GM23338 (cell line): Measurements from ENCODE around the gene ACTA2.

Experiments
- CREB1 ChIP-seq: fragments of 250-450 bp; sonication (Bioruptor Pico); IDR thresholded peaks from 2 replicates; pipeline ENCODE4 v1.5.0; 2020; ENCODE audit warnings: low read depth, mild to moderate bottlenecking, moderate library complexity
- CTCF ChIP-seq, 2 experiments: fragments of 200-600 bp in 1 of 2; sonication (generic) in 1 of 2; conservative IDR thresholded peaks; 2 replicates each; pipeline versions ENCODE4 v1.5.1 to v1.6.1; 2016 to 2017; ENCODE audit warnings: antibody characterized with exemption in 2 of 2, low read depth in 2 of 2, mild to moderate bottlenecking in 2 of 2, moderate library complexity in 1 of 2
- EZH2 ChIP-seq: fragments of 200-600 bp; sonication (generic); IDR thresholded peaks from one replicate; pipeline ENCODE4 v1.8.0; 2017; ENCODE audit warnings: antibody characterized with exemption, mild to moderate bottlenecking, low read depth; ENCODE audit not compliant: unreplicated experiment
- EZH2phosphoT487 ChIP-seq: fragments of 200-600 bp; sonication (generic); IDR thresholded peaks from one replicate; pipeline ENCODE4 v1.8.1; 2018; ENCODE audit warnings: antibody characterized with exemption; ENCODE audit not compliant: unreplicated experiment
- JUNB ChIP-seq: IDR thresholded peaks from one replicate; pipeline ENCODE4 v1.6.1; 2016; ENCODE audit warnings: antibody characterized with exemption; ENCODE audit not compliant: unreplicated experiment
- NANOG ChIP-seq: IDR thresholded peaks from 2 replicates; pipeline ENCODE4 v1.6.1; 2016; ENCODE audit warnings: antibody characterized with exemption, borderline replicate concordance
- POLR2AphosphoS5 ChIP-seq: IDR thresholded peaks from 2 replicates; pipeline ENCODE4 v1.6.1; 2016; ENCODE audit warnings: antibody characterized with exemption, low read depth
- REST ChIP-seq: IDR thresholded peaks from one replicate; pipeline ENCODE4 v1.6.1; 2018; ENCODE audit warnings: antibody characterized with exemption; ENCODE audit not compliant: unreplicated experiment
- STAT1 ChIP-seq: IDR thresholded peaks from one replicate; pipeline ENCODE4 v1.6.1; 2016; ENCODE audit warnings: antibody characterized with exemption; ENCODE audit not compliant: unreplicated experiment
- ZNF114 ChIP-seq: fragments of 250-450 bp; sonication (Bioruptor Pico); IDR thresholded peaks from 2 replicates; pipeline ENCODE4 v1.5.0; 2020; ENCODE audit warnings: mild to moderate bottlenecking, moderate library complexity

GRCh38 chr10:88990384-88991160, 38.0 kb upstream of the ACTA2 start, which contains the start of gene FAS:
- TF ChIP-seq CTCF (conservative IDR thresholded peaks at IDR 0.05; ENCODE audit: low read depth in 2 of 2) = no peak
- no peak for TF ChIP-seq EZH2
- TF ChIP-seq EZH2phosphoT487 = no peak
- TF ChIP-seq REST = no peak
- TF ChIP-seq POLR2AphosphoS5 = no peak
- TF ChIP-seq NANOG = no peak
- no peak for TF ChIP-seq JUNB
- TF ChIP-seq CREB1 (CRISPR knock-in tag) = no peak
- no peak for TF ChIP-seq STAT1
- no peak for TF ChIP-seq ZNF114 (CRISPR knock-in tag)
